K562 (cell line): ENCODE measurements around the gene PIP5K1B. TPM values are rescaled to one million over a fixed set of nuclear protein-coding genes. Genes with fewer than 3 reads are reported as not detected.

Source experiments
- FOXA3 ChIP-seq, 2 experiments: fragments of 450-650 bp in 1 of 2; sonication (generic) in 1 of 2; formaldehyde crosslinking; IDR thresholded peaks in 1 of 2; conservative IDR thresholded peaks in 1 of 2; 2 replicates each; pipeline versions ENCODE4 v1.4.0 to v1.8.0; 2020 to 2022; ENCODE audit warnings: mild to moderate bottlenecking in 2 of 2, missing genetic modification reagents in 1 of 2
- MXD1 ChIP-seq: fragments of 250-450 bp; sonication (Bioruptor Pico); IDR thresholded peaks from 2 replicates; pipeline ENCODE4 v1.8.0; 2021; ENCODE audit warnings: borderline replicate concordance, mild to moderate bottlenecking, moderate library complexity; ENCODE audit not compliant: poor library complexity, severe bottlenecking
- NRF1 ChIP-seq, 2 experiments: fragments of 450-650 bp; IDR thresholded peaks in 1 of 2; conservative IDR thresholded peaks in 1 of 2; 2 replicates each; pipeline ENCODE4 v1.6.1; 2014; ENCODE audit warnings: mild to moderate bottlenecking in 2 of 2
- ZNF77 ChIP-seq: fragments of 250-450 bp; sonication (Bioruptor Pico); IDR thresholded peaks from 2 replicates; pipeline ENCODE4 v1.5.0; 2020
- polyA plus RNA-seq, 8 experiments: library from polyadenylated mRNA; depleted of rRNA in 4 of 8; stranded (reverse) in 5 of 8; unstranded in 3 of 8; fragments of >200 nt; fragmentation: Nextera tagmentation in 2 of 8; fragmentation: Illumina TruSeq in 1 of 8; extraction: Ambion mirVana in 2 of 8; extraction: Trizol in 1 of 8; gene quantifications; 2 replicates each; pipeline versions ENCODE4 v1.2.1 to v1.2.3, GENCODE V29; 2011 to 2014; ENCODE audit warnings: inconsistent platforms in 1 of 8, missing spikeins in 1 of 8
- total RNA-seq, 7 experiments: library from RNA; depleted of rRNA in 6 of 7; stranded (reverse); fragments of >200 nt in 6 of 7; fragmentation: Illumina TruSeq in 2 of 7; extraction: Trizol in 2 of 7; gene quantifications; 2 replicates each; pipeline versions ENCODE4 v1.2.1 to v1.2.3, GENCODE V29; 2011 to 2021; ENCODE audit warnings: low replicate concordance in 1 of 7
- TF ChIP-seq, protein P1 (sequence below): IDR thresholded peaks from 3 replicates; pipeline ENCODE4 v1.6.1; 2011; ENCODE audit warnings: borderline replicate concordance, mild to moderate bottlenecking, moderate library complexity; ENCODE audit not compliant: insufficient read length; ENCODE audit errors: extremely low read depth
- TF ChIP-seq, protein P2 (sequence below): fragments of 250-450 bp; sonication (Bioruptor Pico); IDR thresholded peaks from 2 replicates; pipeline ENCODE4 v1.4.0; 2020; ENCODE audit warnings: mild to moderate bottlenecking

PIP5K1B gene
- total and polyA plus RNA-seq, 9 of the 15 experiments (the other 6 are each of a cell fraction or from before 2014, with no cell fraction given) = 3.1 to 12.9 (median 7.4) TPM

DNA sequence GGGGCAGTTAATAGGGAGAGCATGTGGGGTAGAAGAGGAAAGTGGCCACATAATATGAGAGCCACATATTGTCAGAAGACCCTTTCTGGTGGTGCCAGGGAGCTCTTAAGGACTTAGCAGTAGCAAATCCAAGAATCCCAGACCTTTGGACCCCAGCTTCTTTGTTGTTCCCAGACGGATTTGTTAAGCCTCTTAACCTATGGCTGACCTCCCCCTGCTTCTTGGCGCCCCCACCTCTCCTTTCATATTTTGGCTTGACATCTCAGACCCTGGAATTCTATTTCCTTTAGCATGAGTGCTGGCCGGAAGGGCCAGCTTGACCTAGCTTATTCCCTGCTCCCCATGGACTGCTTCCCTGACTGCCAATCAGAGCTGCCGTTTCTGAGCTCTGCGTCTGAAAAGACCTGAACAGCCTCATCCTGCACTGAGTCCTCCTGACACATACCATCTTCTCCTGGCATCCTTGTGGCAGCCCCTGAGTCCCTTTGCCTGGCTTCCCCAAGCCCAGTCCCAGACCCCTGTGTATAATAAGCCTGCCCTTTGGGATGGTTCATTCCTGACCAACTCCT, 192.6 kb downstream of the PIP5K1B start (continued):
- TF ChIP-seq, protein P1, sequence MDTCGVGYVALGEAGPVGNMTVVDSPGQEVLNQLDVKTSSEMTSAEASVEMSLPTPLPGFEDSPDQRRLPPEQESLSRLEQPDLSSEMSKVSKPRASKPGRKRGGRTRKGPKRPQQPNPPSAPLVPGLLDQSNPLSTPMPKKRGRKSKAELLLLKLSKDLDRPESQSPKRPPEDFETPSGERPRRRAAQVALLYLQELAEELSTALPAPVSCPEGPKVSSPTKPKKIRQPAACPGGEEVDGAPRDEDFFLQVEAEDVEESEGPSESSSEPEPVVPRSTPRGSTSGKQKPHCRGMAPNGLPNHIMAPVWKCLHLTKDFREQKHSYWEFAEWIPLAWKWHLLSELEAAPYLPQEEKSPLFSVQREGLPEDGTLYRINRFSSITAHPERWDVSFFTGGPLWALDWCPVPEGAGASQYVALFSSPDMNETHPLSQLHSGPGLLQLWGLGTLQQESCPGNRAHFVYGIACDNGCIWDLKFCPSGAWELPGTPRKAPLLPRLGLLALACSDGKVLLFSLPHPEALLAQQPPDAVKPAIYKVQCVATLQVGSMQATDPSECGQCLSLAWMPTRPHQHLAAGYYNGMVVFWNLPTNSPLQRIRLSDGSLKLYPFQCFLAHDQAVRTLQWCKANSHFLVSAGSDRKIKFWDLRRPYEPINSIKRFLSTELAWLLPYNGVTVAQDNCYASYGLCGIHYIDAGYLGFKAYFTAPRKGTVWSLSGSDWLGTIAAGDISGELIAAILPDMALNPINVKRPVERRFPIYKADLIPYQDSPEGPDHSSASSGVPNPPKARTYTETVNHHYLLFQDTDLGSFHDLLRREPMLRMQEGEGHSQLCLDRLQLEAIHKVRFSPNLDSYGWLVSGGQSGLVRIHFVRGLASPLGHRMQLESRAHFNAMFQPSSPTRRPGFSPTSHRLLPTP = no peak
- TF ChIP-seq FOXA3 (CRISPR knock-in tag; conservative IDR thresholded peaks at IDR 0.05 in 1 of 2, IDR thresholded peaks at IDR 0.05 in 1 of 2) (no peak), ZNF77 (CRISPR knock-in tag) (no peak), MXD1 (CRISPR knock-in tag) (no peak), NRF1 (conservative IDR thresholded peaks at IDR 0.05 in 1 of 2, IDR thresholded peaks at IDR 0.05 in 1 of 2) (no peak)
- TF ChIP-seq, protein P2, sequence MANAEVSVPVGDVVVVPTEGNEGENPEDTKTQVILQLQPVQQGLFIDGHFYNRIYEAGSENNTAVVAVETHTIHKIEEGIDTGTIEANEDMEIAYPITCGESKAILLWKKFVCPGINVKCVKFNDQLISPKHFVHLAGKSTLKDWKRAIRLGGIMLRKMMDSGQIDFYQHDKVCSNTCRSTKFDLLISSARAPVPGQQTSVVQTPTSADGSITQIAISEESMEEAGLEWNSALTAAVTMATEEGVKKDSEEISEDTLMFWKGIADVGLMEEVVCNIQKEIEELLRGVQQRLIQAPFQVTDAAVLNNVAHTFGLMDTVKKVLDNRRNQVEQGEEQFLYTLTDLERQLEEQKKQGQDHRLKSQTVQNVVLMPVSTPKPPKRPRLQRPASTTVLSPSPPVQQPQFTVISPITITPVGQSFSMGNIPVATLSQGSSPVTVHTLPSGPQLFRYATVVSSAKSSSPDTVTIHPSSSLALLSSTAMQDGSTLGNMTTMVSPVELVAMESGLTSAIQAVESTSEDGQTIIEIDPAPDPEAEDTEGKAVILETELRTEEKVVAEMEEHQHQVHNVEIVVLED = no peak
